ENCODE measurements around the gene OR10AD1. TPM values are rescaled to one million over a fixed set of nuclear protein-coding genes. Genes with fewer than 3 reads are reported as not detected.

Gene OR10AD1
- polyA plus RNA-seq, 1 of the 3 experiments (the other 2 are of a cell fraction): not detected

- ChIA-PET CTCF (interaction anchor here (0.5 to 6.4 kb wide), 6 partner anchors 13 to 788 kb away, joined by 3 to 90 read pairs (median 4); partner anchors contain the start of gene CCDC184), POLR2A (interaction anchor here (1.5 kb wide), 1 partner anchor 17 kb away, joined by 3 read pairs; the partner anchor contains the start of gene CCDC184)
- DNase-seq: no peak
- Histone ChIP-seq H3K79me2 (ENCODE audit: insufficient read depth) (no peaks in the 10 kb centered on the region), H3K27ac (ENCODE audit: low read depth in 2 of 2, low read length in 1 of 2) (no peak overlapping the region), H4K20me1 (ENCODE audit: insufficient read depth) (no peaks in the 10 kb centered on the region), H3K9me3 (no peaks in the 10 kb centered on the region), H3K36me3 (replicated peaks in 1 of 2; ENCODE audit: control insufficient read depth in 1 of 2, insufficient read depth in 2 of 2, low read length in 1 of 2) (no peaks in the 10 kb centered on the region), H3K4me2 (no peak overlapping the region), H3K9me2 (no peaks in the 10 kb centered on the region), H3F3A (replicated peaks; ENCODE audit: insufficient read depth) (peaks cover 11% of the 10 kb centered on the region), H3K27me3 (ENCODE audit: insufficient read depth) (no peaks in the 10 kb centered on the region), H2AFZ (ENCODE audit: low read depth) (no peak overlapping the region; the same call in 1 of the 2 replicates), H3K4me3 (ENCODE audit: low read depth in 2 of 2, low read length in 1 of 2) (no peak overlapping the region), H3K9ac (no peak overlapping the region), H3K4me1 (ENCODE audit: control insufficient read depth in 1 of 2, insufficient read depth in 2 of 2, low read depth in 1 of 2, low read length in 1 of 2) (peaks cover 0 to 9% of the 10 kb centered on the region in 2 experiments; a peak in 3 of 4 replicates)
- 86% methylated on average over 3 of the region's 3 CpGs for WGBS (ENCODE audit: low lambda C conversion rate)
- TF ChIP-seq CTCF (IDR thresholded peaks at IDR 0.05) (no peak), ZBTB33 (IDR thresholded peaks at IDR 0.05; ENCODE audit: borderline replicate concordance, low read depth) (no peak), JUND (IDR thresholded peaks at IDR 0.05) (no peak), RFX5 (IDR thresholded peaks at IDR 0.05; ENCODE audit: low read length) (no peak), SIN3A (IDR thresholded peaks at IDR 0.05; ENCODE audit: borderline replicate concordance, low read depth, low read length) (no peak), FOXM1 (IDR thresholded peaks at IDR 0.05; ENCODE audit: low read depth) (no peak), EZH2phosphoT487 (IDR thresholded peaks at IDR 0.05; ENCODE audit: borderline replicate concordance, low read depth) (no peak), MXI1 (IDR thresholded peaks at IDR 0.05; ENCODE audit: low read depth, low read length) (no peak), CHD2 (IDR thresholded peaks at IDR 0.05; ENCODE audit: low read length, partially characterized antibody) (no peak), FOSL2 (IDR thresholded peaks at IDR 0.05; ENCODE audit: borderline replicate concordance, low read depth) (no peak), ELF1 (IDR thresholded peaks at IDR 0.05) (no peak), USF1 (IDR thresholded peaks at IDR 0.05; ENCODE audit: borderline replicate concordance, low read depth) (no peak), RAD21 (IDR thresholded peaks at IDR 0.05; ENCODE audit: low read length) (no peak), TEAD4 (IDR thresholded peaks at IDR 0.05; ENCODE audit: borderline replicate concordance, insufficient read depth) (no peak), MEF2A (IDR thresholded peaks at IDR 0.05; ENCODE audit: borderline replicate concordance, low read depth) (no peak), RXRA (IDR thresholded peaks at IDR 0.05; ENCODE audit: borderline replicate concordance, low read depth) (no peak)
- TF ChIP-seq, protein P1, sequence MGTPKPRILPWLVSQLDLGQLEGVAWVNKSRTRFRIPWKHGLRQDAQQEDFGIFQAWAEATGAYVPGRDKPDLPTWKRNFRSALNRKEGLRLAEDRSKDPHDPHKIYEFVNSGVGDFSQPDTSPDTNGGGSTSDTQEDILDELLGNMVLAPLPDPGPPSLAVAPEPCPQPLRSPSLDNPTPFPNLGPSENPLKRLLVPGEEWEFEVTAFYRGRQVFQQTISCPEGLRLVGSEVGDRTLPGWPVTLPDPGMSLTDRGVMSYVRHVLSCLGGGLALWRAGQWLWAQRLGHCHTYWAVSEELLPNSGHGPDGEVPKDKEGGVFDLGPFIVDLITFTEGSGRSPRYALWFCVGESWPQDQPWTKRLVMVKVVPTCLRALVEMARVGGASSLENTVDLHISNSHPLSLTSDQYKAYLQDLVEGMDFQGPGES (IDR thresholded peaks at IDR 0.05; ENCODE audit: low read depth, low read length): no peak
- TF ChIP-seq, protein P2, sequence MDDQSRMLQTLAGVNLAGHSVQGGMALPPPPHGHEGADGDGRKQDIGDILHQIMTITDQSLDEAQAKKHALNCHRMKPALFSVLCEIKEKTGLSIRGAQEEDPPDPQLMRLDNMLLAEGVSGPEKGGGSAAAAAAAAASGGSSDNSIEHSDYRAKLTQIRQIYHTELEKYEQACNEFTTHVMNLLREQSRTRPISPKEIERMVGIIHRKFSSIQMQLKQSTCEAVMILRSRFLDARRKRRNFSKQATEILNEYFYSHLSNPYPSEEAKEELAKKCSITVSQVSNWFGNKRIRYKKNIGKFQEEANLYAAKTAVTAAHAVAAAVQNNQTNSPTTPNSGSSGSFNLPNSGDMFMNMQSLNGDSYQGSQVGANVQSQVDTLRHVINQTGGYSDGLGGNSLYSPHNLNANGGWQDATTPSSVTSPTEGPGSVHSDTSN (IDR thresholded peaks at IDR 0.05): no peak
- TF ChIP-seq, protein P3, sequence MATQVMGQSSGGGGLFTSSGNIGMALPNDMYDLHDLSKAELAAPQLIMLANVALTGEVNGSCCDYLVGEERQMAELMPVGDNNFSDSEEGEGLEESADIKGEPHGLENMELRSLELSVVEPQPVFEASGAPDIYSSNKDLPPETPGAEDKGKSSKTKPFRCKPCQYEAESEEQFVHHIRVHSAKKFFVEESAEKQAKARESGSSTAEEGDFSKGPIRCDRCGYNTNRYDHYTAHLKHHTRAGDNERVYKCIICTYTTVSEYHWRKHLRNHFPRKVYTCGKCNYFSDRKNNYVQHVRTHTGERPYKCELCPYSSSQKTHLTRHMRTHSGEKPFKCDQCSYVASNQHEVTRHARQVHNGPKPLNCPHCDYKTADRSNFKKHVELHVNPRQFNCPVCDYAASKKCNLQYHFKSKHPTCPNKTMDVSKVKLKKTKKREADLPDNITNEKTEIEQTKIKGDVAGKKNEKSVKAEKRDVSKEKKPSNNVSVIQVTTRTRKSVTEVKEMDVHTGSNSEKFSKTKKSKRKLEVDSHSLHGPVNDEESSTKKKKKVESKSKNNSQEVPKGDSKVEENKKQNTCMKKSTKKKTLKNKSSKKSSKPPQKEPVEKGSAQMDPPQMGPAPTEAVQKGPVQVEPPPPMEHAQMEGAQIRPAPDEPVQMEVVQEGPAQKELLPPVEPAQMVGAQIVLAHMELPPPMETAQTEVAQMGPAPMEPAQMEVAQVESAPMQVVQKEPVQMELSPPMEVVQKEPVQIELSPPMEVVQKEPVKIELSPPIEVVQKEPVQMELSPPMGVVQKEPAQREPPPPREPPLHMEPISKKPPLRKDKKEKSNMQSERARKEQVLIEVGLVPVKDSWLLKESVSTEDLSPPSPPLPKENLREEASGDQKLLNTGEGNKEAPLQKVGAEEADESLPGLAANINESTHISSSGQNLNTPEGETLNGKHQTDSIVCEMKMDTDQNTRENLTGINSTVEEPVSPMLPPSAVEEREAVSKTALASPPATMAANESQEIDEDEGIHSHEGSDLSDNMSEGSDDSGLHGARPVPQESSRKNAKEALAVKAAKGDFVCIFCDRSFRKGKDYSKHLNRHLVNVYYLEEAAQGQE (IDR thresholded peaks at IDR 0.05; ENCODE audit: low read depth, low read length): no peak
Measured at GRCh38 chr12:48199774-48200221, 3.3 kb downstream of the OR10AD1 start.

Measured in SK-N-SH (cell line).